SU-DHL-6 (cell line): ENCODE measurements around the gene PTPRS.

Experiments used
- H2AFZ ChIP-seq: fragments of 200-600 bp; sonication (generic); 2 replicates; pipeline ENCODE4 v1.6.1; 2014; ENCODE audit warnings: low read depth, mild to moderate bottlenecking, moderate library complexity, mixed read lengths, antibody characterized with exemption, low read length; ENCODE audit not compliant: severe bottlenecking
- H3F3A ChIP-seq: fragments of 200-600 bp; shearing (Covaris generic); 2 replicates; pipeline ENCODE4 v1.6.0; 2016; ENCODE audit warnings: antibody characterized with exemption, mild to moderate bottlenecking; ENCODE audit not compliant: insufficient read depth
- H3K27ac ChIP-seq: fragments of 200-600 bp; sonication (generic); 2 replicates; pipeline ENCODE4 v1.5.1; 2016; ENCODE audit warnings: low read depth, mild to moderate bottlenecking, low read length, moderate library complexity, mixed read lengths
- H3K27me3 ChIP-seq: fragments of 200-600 bp; sonication (generic), shearing (Covaris generic); 2 replicates; pipeline ENCODE4 v1.6.0; 2014; ENCODE audit warnings: mild to moderate bottlenecking, low read length
- H3K36me3 ChIP-seq: fragments of 200-600 bp; sonication (generic); 2 replicates; pipeline ENCODE4 v1.6.1; 2014; ENCODE audit warnings: mild to moderate bottlenecking, low read length, mixed read lengths
- H3K4me2 ChIP-seq: fragments of 300-600, 200-600 bp; shearing (Covaris generic), sonication (generic); 2 replicates; pipeline ENCODE4 v1.6.0; 2014; ENCODE audit warnings: low read length, low read depth, mild to moderate bottlenecking; ENCODE audit not compliant: poor library complexity, severe bottlenecking
- H3K4me3 ChIP-seq: fragments of 200-600 bp; sonication (generic); 2 replicates; pipeline ENCODE4 v1.5.1; 2014; ENCODE audit warnings: antibody characterized with exemption, low read length, mild to moderate bottlenecking, mixed read lengths; ENCODE audit not compliant: insufficient read depth, poor library complexity, severe bottlenecking
- H3K79me2 ChIP-seq: fragments of 200-600 bp; sonication (generic); 2 replicates; pipeline ENCODE4 v1.6.1; 2014; ENCODE audit warnings: mild to moderate bottlenecking, low read length, moderate library complexity; ENCODE audit not compliant: insufficient read depth
- H3K9ac ChIP-seq: fragments of 200-600 bp; sonication (generic); 2 replicates; pipeline ENCODE4 v1.7.0; 2014; ENCODE audit warnings: mild to moderate bottlenecking, low read length
- H3K9me2 ChIP-seq: fragments of 200-600 bp; sonication (generic); replicated peaks from 2 replicates; pipeline ENCODE4 v1.6.1; 2014; ENCODE audit warnings: low read length; ENCODE audit not compliant: insufficient read depth
- H3K9me3 ChIP-seq: fragments of 200-600 bp; sonication (generic); 2 replicates; pipeline ENCODE4 v1.6.1; 2014; ENCODE audit warnings: low read length, mixed read lengths; ENCODE audit not compliant: insufficient read depth
- H4K20me1 ChIP-seq: fragments of 200-600 bp; sonication (generic); 2 replicates; pipeline ENCODE4 v1.6.1; 2014; ENCODE audit warnings: low read depth, mild to moderate bottlenecking, antibody characterized with exemption, low read length, moderate library complexity, mixed read lengths
- CTCF ChIP-seq: fragments of 200-600 bp; sonication (generic); IDR thresholded peaks from one replicate; pipeline ENCODE4 v1.5.1; 2017; ENCODE audit warnings: antibody characterized with exemption, mild to moderate bottlenecking, low read length, moderate library complexity; ENCODE audit not compliant: insufficient read depth, poor library complexity, severe bottlenecking
- EZH2phosphoT487 ChIP-seq: fragments of 200-600 bp; sonication (generic), shearing (Covaris generic); conservative IDR thresholded peaks from 2 replicates; pipeline ENCODE4 v1.6.1; 2018; ENCODE audit warnings: mild to moderate bottlenecking, antibody characterized with exemption, low read length, moderate library complexity, mixed read lengths

PTPRS gene

GRCh38 chr19:5305163-5305562, 35.4 kb downstream of the PTPRS start:
- Histone ChIP-seq H3K27ac (no peak overlapping the region), H3K4me2 (no peak overlapping the region), H3K4me3 (no peak overlapping the region), H3K9me3 (no peaks in the 10 kb centered on the region), H2AFZ (no peak overlapping the region), H3K36me3 (no peaks in the 10 kb centered on the region), H3K27me3 (no peaks in the 10 kb centered on the region), H3K9me2 (no peaks in the 10 kb centered on the region), H3K79me2 (no peaks in the 10 kb centered on the region), H3F3A (no peaks in the 10 kb centered on the region), H3K9ac (no peak overlapping the region), H4K20me1 (no peaks in the 10 kb centered on the region)
- TF ChIP-seq CTCF: no peak
- no peak for TF ChIP-seq EZH2phosphoT487

- TF ChIP-seq EZH2phosphoT487 (no peak), CTCF (no peak)
Observed at GRCh38 chr19:5304486-5304885, 36.1 kb downstream of the PTPRS start.

GRCh38 chr19:5303208-5303607, 37.4 kb downstream of the PTPRS start:
- no peaks in the 10 kb centered on the region for H3F3A ChIP-seq
- H3K79me2 ChIP-seq: no peaks in the 10 kb centered on the region

More at GRCh38 chr19:5304486-5304885, 36.1 kb downstream of the PTPRS start:
- H4K20me1 ChIP-seq: no peaks in the 10 kb centered on the region
- no peaks in the 10 kb centered on the region for H3K9me3 ChIP-seq
- H3K36me3 ChIP-seq: no peaks in the 10 kb centered on the region
- H2AFZ ChIP-seq: no peak overlapping the region
- no peak overlapping the region for H3K27ac ChIP-seq
- H3K4me3 ChIP-seq: no peak overlapping the region
- no peak overlapping the region for H3K4me2 ChIP-seq
- H3K27me3 ChIP-seq: no peaks in the 10 kb centered on the region
- H3K9me2 ChIP-seq: no peaks in the 10 kb centered on the region
- no peak overlapping the region for H3K9ac ChIP-seq
- no peaks in the 10 kb centered on the region for H3K79me2 ChIP-seq
- H3F3A ChIP-seq: no peaks in the 10 kb centered on the region

More at GRCh38 chr19:5303208-5303607, 37.4 kb downstream of the PTPRS start:
- Histone ChIP-seq H4K20me1 (no peaks in the 10 kb centered on the region), H3K9me2 (no peaks in the 10 kb centered on the region), H3K36me3 (no peaks in the 10 kb centered on the region), H3K9ac (no peak overlapping the region), H3K9me3 (no peaks in the 10 kb centered on the region), H3K4me3 (no peak overlapping the region), H3K27me3 (no peaks in the 10 kb centered on the region), H3K4me2 (no peak overlapping the region), H2AFZ (no peak overlapping the region), H3K27ac (no peak overlapping the region)
- TF ChIP-seq EZH2phosphoT487 (no peak), CTCF (no peak)
